ENCODE results near the gene LGALS7B. TPM values are rescaled to one million over a fixed set of nuclear protein-coding genes. Genes with fewer than 3 reads are reported as not detected.
"Not testable (repeated sequence)": the region's sequence is repeated elsewhere in the genome, so short reads cannot be mapped to it uniquely, and the experiment has no call there.

The LGALS7B gene
- polyA plus RNA-seq, 3 donors, result not detected

- Mint-ChIP-seq H3K4me1 (peaks cover 15% of the 10 kb centered on the region), H3K36me3 (no peaks in the 10 kb centered on the region), H3K9me3 (peaks cover 0 to 8% (median 5%) of the 10 kb centered on the region in 7 donors), H3K27me3 (ENCODE audit: low read depth in 3 of 3) (peaks cover 3 to 4% (median 4%) of the 10 kb centered on the region in 3 donors), H3K27ac (peak overlapping the region; percentile 8 to 87 (median 55)), H3K4me3 (peak overlapping the region; percentile 30 to 41)
- Histone ChIP-seq H4K20me1 (ENCODE audit: insufficient read depth, low read length) (no peaks in the 10 kb centered on the region), H3K9ac (ENCODE audit: insufficient read depth, low read length, poor library complexity, severe bottlenecking) (no peak overlapping the region), H3K4me2 (replicated peaks; ENCODE audit: extremely low read depth, low read length, poor library complexity, severe bottlenecking) (peak overlapping the region; percentile 50), H3K9me3 (replicated peaks in 1 of 2; ENCODE audit: control insufficient read depth in 1 of 2, insufficient read depth in 1 of 2, low read length in 2 of 2) (no peaks in the 10 kb centered on the region), H3K4me1 (ENCODE audit: control insufficient read depth in 1 of 2, insufficient read depth in 2 of 2, low read length in 2 of 2) (peaks cover 0 to 10% of the 10 kb centered on the region in 2 donors), H3K27ac (ENCODE audit: low read depth in 1 of 2, low read length in 2 of 2) (no peak overlapping the region), H3K79me2 (ENCODE audit: insufficient read depth, low read length) (no peaks in the 10 kb centered on the region), H2AFZ (ENCODE audit: insufficient read depth, low read depth, low read length, poor library complexity, severe bottlenecking) (peak overlapping the region; percentile 41), H3K36me3 (replicated peaks in 1 of 2; ENCODE audit: control insufficient read depth in 1 of 2, insufficient read depth in 2 of 2, low read length in 2 of 2) (no peaks in the 10 kb centered on the region), H3K27me3 (ENCODE audit: control insufficient read depth in 2 of 2, insufficient read depth in 2 of 2, low read length in 2 of 2) (no peaks in the 10 kb centered on the region), H3K4me3 (replicated peaks in 1 of 3; ENCODE audit: low read depth in 2 of 3, low read length in 3 of 3) (peak overlapping the region in 1 of 3 experiments; percentile 36)
- DNase-seq, result peak in 2 of 3 donors; percentile 34 to 43
- TF ChIP-seq CTCF (IDR thresholded peaks at IDR 0.05), result no peak
- intact Hi-C loops (cut with micrococcal nuclease), result loop anchor here in 1 of 2 donors (10.0 kb wide), 1 partner anchor 135 kb away; the partner anchor contains the start of genes NFKBIB and SIRT2
- whole genome bisulfite sequencing (ENCODE audit: insufficient coverage), result 16% methylated on average over 7 of the region's 10 CpGs
These were observed 29.4 kb upstream of the LGALS7B start for GRCh38 chr19:38759590-38760003.

DNA sequence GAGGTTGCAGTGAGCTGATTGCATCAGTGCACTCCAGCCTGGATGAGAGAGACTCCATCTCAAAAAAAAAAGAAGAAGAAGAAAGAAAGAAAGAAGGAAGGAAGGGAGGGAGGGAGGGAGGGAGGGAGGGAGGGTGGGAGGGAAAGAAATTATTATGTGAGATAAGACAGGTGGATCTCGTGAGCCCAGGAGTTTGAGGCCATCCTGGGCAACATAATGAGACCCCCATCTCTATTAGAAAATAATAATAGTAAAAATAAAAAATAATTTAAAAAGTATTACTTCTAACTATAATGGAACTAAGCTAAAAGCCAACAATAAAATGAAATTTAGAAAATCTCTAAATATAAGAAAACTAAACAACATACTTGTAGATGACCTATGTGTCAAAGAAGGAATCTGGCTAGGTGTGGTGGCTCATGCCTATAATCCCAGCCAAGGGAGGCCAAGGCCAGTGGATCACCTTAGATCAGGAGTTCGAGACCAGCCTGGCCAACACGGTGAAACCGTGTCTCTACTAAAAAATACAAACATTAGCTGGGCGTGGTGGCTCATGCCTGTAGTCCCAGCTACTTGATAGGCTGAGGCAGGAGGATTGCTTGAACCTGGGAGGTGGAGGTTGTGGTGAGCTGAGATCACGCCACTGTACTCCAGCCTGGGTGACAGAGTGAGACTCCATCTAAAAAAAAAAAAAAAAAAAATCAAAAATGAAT, 28.0 kb upstream of the LGALS7B start:
- H3K9me3 ChIP-seq (replicated peaks in 1 of 2; ENCODE audit: control insufficient read depth in 1 of 2, insufficient read depth in 1 of 2, low read length in 2 of 2); H3K79me2 ChIP-seq (ENCODE audit: insufficient read depth, low read length); H2AFZ ChIP-seq (ENCODE audit: insufficient read depth, low read depth, low read length, poor library complexity, severe bottlenecking); H3K27me3 ChIP-seq (ENCODE audit: control insufficient read depth in 2 of 2, insufficient read depth in 2 of 2, low read length in 2 of 2); H3K4me3 Mint-ChIP-seq; H3K9me3 Mint-ChIP-seq; H3K4me2 ChIP-seq (replicated peaks; ENCODE audit: extremely low read depth, low read length, poor library complexity, severe bottlenecking); H3K36me3 Mint-ChIP-seq; DNase-seq; H4K20me1 ChIP-seq (ENCODE audit: insufficient read depth, low read length); H3K36me3 ChIP-seq (replicated peaks in 1 of 2; ENCODE audit: control insufficient read depth in 1 of 2, insufficient read depth in 2 of 2, low read length in 2 of 2); H3K9ac ChIP-seq (ENCODE audit: insufficient read depth, low read length, poor library complexity, severe bottlenecking); H3K27ac ChIP-seq (ENCODE audit: low read depth in 1 of 2, low read length in 2 of 2); H3K27ac Mint-ChIP-seq; H3K27me3 Mint-ChIP-seq (ENCODE audit: low read depth in 3 of 3); H3K4me3 ChIP-seq (replicated peaks in 1 of 3; ENCODE audit: low read depth in 2 of 3, low read length in 3 of 3): not testable (repeated sequence)
- no CpG with 5 or more reads among the region's 6 CpGs for WGBS (ENCODE audit: insufficient coverage)
- H3K4me1 ChIP-seq (ENCODE audit: control insufficient read depth in 1 of 2, insufficient read depth in 2 of 2, low read length in 2 of 2), result peaks cover 0 to 10% of the 10 kb centered on the region in 2 donors
- intact Hi-C loops (cut with micrococcal nuclease), result loop anchor here in 1 of 2 donors (10.0 kb wide), 1 partner anchor 134 kb away; the partner anchor contains the start of genes NFKBIB and SIRT2
- H3K4me1 Mint-ChIP-seq, result peaks cover 15% of the 10 kb centered on the region

GRCh38 chr19:38761884-38762389, 27.1 kb upstream of the LGALS7B start:
- not testable (repeated sequence) for H3K9ac ChIP-seq (ENCODE audit: insufficient read depth, low read length, poor library complexity, severe bottlenecking); H3K27me3 Mint-ChIP-seq (ENCODE audit: low read depth in 3 of 3); H3K4me3 Mint-ChIP-seq; H3K79me2 ChIP-seq (ENCODE audit: insufficient read depth, low read length); H3K9me3 Mint-ChIP-seq; H3K9me3 ChIP-seq (replicated peaks in 1 of 2; ENCODE audit: control insufficient read depth in 1 of 2, insufficient read depth in 1 of 2, low read length in 2 of 2); H3K4me3 ChIP-seq (replicated peaks in 1 of 3; ENCODE audit: low read depth in 2 of 3, low read length in 3 of 3); H3K36me3 ChIP-seq (replicated peaks in 1 of 2; ENCODE audit: control insufficient read depth in 1 of 2, insufficient read depth in 2 of 2, low read length in 2 of 2); H4K20me1 ChIP-seq (ENCODE audit: insufficient read depth, low read length); H3K36me3 Mint-ChIP-seq; H3K27ac ChIP-seq (ENCODE audit: low read depth in 1 of 2, low read length in 2 of 2); H2AFZ ChIP-seq (ENCODE audit: insufficient read depth, low read depth, low read length, poor library complexity, severe bottlenecking); H3K27me3 ChIP-seq (ENCODE audit: control insufficient read depth in 2 of 2, insufficient read depth in 2 of 2, low read length in 2 of 2); DNase-seq; H3K4me2 ChIP-seq (replicated peaks; ENCODE audit: extremely low read depth, low read length, poor library complexity, severe bottlenecking)
- H3K4me1 Mint-ChIP-seq, result peaks cover 15% of the 10 kb centered on the region
- 95% methylated on average over 3 of the region's 9 CpGs for WGBS (ENCODE audit: insufficient coverage)
- peak overlapping the region in 1 of 7 donors; percentile 52 for H3K27ac Mint-ChIP-seq
- intact Hi-C loops (cut with micrococcal nuclease), result loop anchor here in 1 of 2 donors (10.0 kb wide), 1 partner anchor 133 kb away; the partner anchor contains the start of genes NFKBIB and SIRT2
- H3K4me1 ChIP-seq (ENCODE audit: control insufficient read depth in 1 of 2, insufficient read depth in 2 of 2, low read length in 2 of 2), result peaks cover 0 to 10% of the 10 kb centered on the region in 2 donors

Measured in CD14-positive monocyte (primary cell).